Loucy (cell line): ENCODE results near the gene TRMT11.

ENCODE experiments used
- H2AFZ ChIP-seq: fragments of 200-600 bp; sonication (generic); 2 replicates; pipeline ENCODE4 v1.6.0; 2016; ENCODE audit warnings: antibody characterized with exemption, mild to moderate bottlenecking, low read length, moderate library complexity
- H3F3A ChIP-seq: fragments of 200-600 bp; 2 replicates; pipeline ENCODE4 v1.6.0; 2016; ENCODE audit warnings: antibody characterized with exemption, low read depth, mild to moderate bottlenecking
- H3K27me3 ChIP-seq: fragments of 200-600 bp; sonication (generic); 2 replicates; pipeline ENCODE4 v1.6.1; 2014; ENCODE audit warnings: low read length, mild to moderate bottlenecking; ENCODE audit not compliant: insufficient read depth, poor library complexity, severe bottlenecking
- H3K36me3 ChIP-seq: fragments of 200-600 bp; sonication (generic); 2 replicates; pipeline ENCODE4 v1.6.1; 2016; ENCODE audit warnings: low read length; ENCODE audit not compliant: insufficient read depth
- H3K4me1 ChIP-seq: fragments of 200-600 bp; sonication (generic); 2 replicates; pipeline ENCODE4 v1.5.1; 2014; ENCODE audit warnings: low read length, mild to moderate bottlenecking; ENCODE audit not compliant: insufficient read depth, poor library complexity, severe bottlenecking
- H3K4me2 ChIP-seq: fragments of 200-600 bp; sonication (generic); 2 replicates; pipeline ENCODE4 v1.6.0; 2014; ENCODE audit warnings: antibody characterized with exemption, low read length, low read depth, mild to moderate bottlenecking; ENCODE audit not compliant: poor library complexity, severe bottlenecking
- H3K4me3 ChIP-seq: fragments of 200-600 bp; sonication (generic); 2 replicates; pipeline ENCODE4 v1.5.1; 2014; ENCODE audit warnings: low read length, mild to moderate bottlenecking, mixed read lengths; ENCODE audit not compliant: poor library complexity, severe bottlenecking
- H3K79me2 ChIP-seq: fragments of 200-600 bp; sonication (generic); 2 replicates; pipeline ENCODE4 v1.6.1; 2014; ENCODE audit warnings: low read length; ENCODE audit not compliant: insufficient read depth
- H3K9ac ChIP-seq: fragments of 200-600 bp; sonication (generic); 2 replicates; pipeline ENCODE4 v1.6.0; 2014; ENCODE audit warnings: mild to moderate bottlenecking, low read depth, low read length, moderate library complexity; ENCODE audit not compliant: poor library complexity, severe bottlenecking
- H3K9me2 ChIP-seq: fragments of 200-600 bp; sonication (generic); replicated peaks from 2 replicates; pipeline ENCODE4 v1.6.1; 2016; ENCODE audit warnings: low read depth, low read length, mixed read lengths
- H3K9me3 ChIP-seq: fragments of 200-600 bp; sonication (generic); 2 replicates; pipeline ENCODE4 v1.6.1; 2014; ENCODE audit warnings: mild to moderate bottlenecking, antibody characterized with exemption, low read length, low read depth; ENCODE audit not compliant: insufficient read depth
- H4K20me1 ChIP-seq: fragments of 200-600 bp; sonication (generic); 2 replicates; pipeline ENCODE4 v1.6.0; 2014; ENCODE audit warnings: antibody characterized with exemption, low read length, mild to moderate bottlenecking; ENCODE audit not compliant: insufficient read depth, poor library complexity, severe bottlenecking
- CTCF ChIP-seq: fragments of 200-600 bp; sonication (generic); conservative IDR thresholded peaks from 2 replicates; pipeline ENCODE4 v1.5.1; 2014; ENCODE audit warnings: mild to moderate bottlenecking, antibody characterized with exemption, low read length
- EZH2phosphoT487 ChIP-seq: fragments of 200-600 bp; IDR thresholded peaks from 2 replicates; pipeline ENCODE4 v1.6.1; 2018; ENCODE audit warnings: antibody characterized with exemption, mild to moderate bottlenecking, moderate library complexity, borderline replicate concordance

Gene TRMT11

GRCh38 chr6:126075335-126076071 is 89.2 kb downstream of the TRMT11 start:
- H4K20me1 ChIP-seq: no peaks in the 10 kb centered on the region
- H3F3A ChIP-seq: no peaks in the 10 kb centered on the region
- no peaks in the 10 kb centered on the region for H3K9me3 ChIP-seq
- H3K36me3 ChIP-seq: no peaks in the 10 kb centered on the region
- no peak overlapping the region for H2AFZ ChIP-seq
- H3K9ac ChIP-seq: no peak overlapping the region
- no peak overlapping the region for H3K4me2 ChIP-seq
- H3K27me3 ChIP-seq: no peaks in the 10 kb centered on the region
- no peaks in the 10 kb centered on the region for H3K9me2 ChIP-seq
- TF ChIP-seq EZH2phosphoT487: no peak
- TF ChIP-seq CTCF: no peak
- no peak overlapping the region for H3K4me3 ChIP-seq
- H3K4me1 ChIP-seq: peaks cover 6% of the 10 kb centered on the region
- H3K79me2 ChIP-seq: no peaks in the 10 kb centered on the region

- H3K4me3 ChIP-seq: no peak overlapping the region
- no peaks in the 10 kb centered on the region for H4K20me1 ChIP-seq
- H3K4me1 ChIP-seq: peaks cover 6% of the 10 kb centered on the region
- H3K9ac ChIP-seq: no peak overlapping the region
- H3K36me3 ChIP-seq: no peaks in the 10 kb centered on the region
- no peaks in the 10 kb centered on the region for H3K27me3 ChIP-seq
- H3K9me2 ChIP-seq: no peaks in the 10 kb centered on the region
- no peaks in the 10 kb centered on the region for H3K79me2 ChIP-seq
- H3K4me2 ChIP-seq: no peak overlapping the region
- no peaks in the 10 kb centered on the region for H3K9me3 ChIP-seq
- H2AFZ ChIP-seq: no peak overlapping the region
- TF ChIP-seq CTCF: no peak
- TF ChIP-seq EZH2phosphoT487: no peak
- no peaks in the 10 kb centered on the region for H3F3A ChIP-seq
Measured at GRCh38 chr6:126076992-126077664, 90.8 kb downstream of the TRMT11 start.

- Histone ChIP-seq H3K4me2 (no peak overlapping the region), H3K79me2 (no peaks in the 10 kb centered on the region), H3K4me3 (no peak overlapping the region), H3K9me3 (no peaks in the 10 kb centered on the region), H3K27me3 (no peaks in the 10 kb centered on the region), H3F3A (no peaks in the 10 kb centered on the region), H3K4me1 (peaks cover 6% of the 10 kb centered on the region), H3K9me2 (no peaks in the 10 kb centered on the region), H3K36me3 (no peaks in the 10 kb centered on the region), H3K9ac (no peak overlapping the region), H2AFZ (no peak overlapping the region), H4K20me1 (no peaks in the 10 kb centered on the region)
- TF ChIP-seq CTCF: no peak
- TF ChIP-seq EZH2phosphoT487: no peak
Measured at GRCh38 chr6:126077810-126078776, 91.8 kb downstream of the TRMT11 start.
